ENCODE results near the gene LTBP1.

LTBP1 gene

GRCh38 chr2:32931945-32932709 is 14.6 kb upstream of the LTBP1 start:
- no peak for TF ChIP-seq CTCF (IDR thresholded peaks at IDR 0.05; ENCODE audit: borderline replicate concordance, insufficient read depth, low read depth, low read length)
- H3K4me3 ChIP-seq (ENCODE audit: low read depth, low read length) = no peak overlapping the region

- no peak for TF ChIP-seq CTCF (IDR thresholded peaks at IDR 0.05; ENCODE audit: borderline replicate concordance, insufficient read depth, low read depth, low read length)
- no peak overlapping the region for H3K4me3 ChIP-seq (ENCODE audit: low read depth, low read length)
Observed at GRCh38 chr2:32932825-32933755, 13.7 kb upstream of the LTBP1 start.

GRCh38 chr2:32933756-32934095 is 13.0 kb upstream of the LTBP1 start:
- no peak overlapping the region for H3K4me3 ChIP-seq (ENCODE audit: low read depth, low read length)

GRCh38 chr2:32937602-32938448 is 8.9 kb upstream of the LTBP1 start:
- no peak for TF ChIP-seq CTCF (IDR thresholded peaks at IDR 0.05; ENCODE audit: borderline replicate concordance, insufficient read depth, low read depth, low read length)
- H3K4me3 ChIP-seq (ENCODE audit: low read depth, low read length) = no peak overlapping the region

More at GRCh38 chr2:32933756-32934095, 13.0 kb upstream of the LTBP1 start:
- no peak for TF ChIP-seq CTCF (IDR thresholded peaks at IDR 0.05; ENCODE audit: borderline replicate concordance, insufficient read depth, low read depth, low read length)

GRCh38 chr2:32938934-32939333 is 7.8 kb upstream of the LTBP1 start:
- H3K4me3 ChIP-seq (ENCODE audit: low read depth, low read length) = no peak overlapping the region

More at GRCh38 chr2:32938934-32939333, 7.8 kb upstream of the LTBP1 start:
- TF ChIP-seq CTCF (IDR thresholded peaks at IDR 0.05; ENCODE audit: borderline replicate concordance, insufficient read depth, low read depth, low read length) = no peak

Measured in GM12875 (cell line).